Spleen (tissue), 11 donors: ENCODE results near the gene LARP4. TPM values are rescaled to one million over a fixed set of nuclear protein-coding genes. Genes with fewer than 3 reads are reported as not detected.

Experiments used
- DNase-seq: peaks from one replicate; pipeline ENCODE4 v3.0.0-alpha.2; 2020
- H3K27ac ChIP-seq, 8 donors: fragments of 200-600 bp; sonication (generic) in 7 of 8; 1 replicate in 4 of 8; 2 replicates in 4 of 8; pipeline versions ENCODE4 v1.5.0 to v1.8.0; 2016 to 2021; ENCODE audit warnings: inconsistent platforms in 4 of 8, mild to moderate bottlenecking in 4 of 8, moderate library complexity in 1 of 8
- H3K27me3 ChIP-seq, 7 donors: fragments of 200-600 bp; sonication (generic) in 6 of 7; replicated peaks in 1 of 7; 1 replicate in 4 of 7; 2 replicates in 3 of 7; pipeline versions ENCODE4 v1.5.0 to v1.8.0; 2016 to 2021; ENCODE audit warnings: inconsistent platforms in 3 of 7, mild to moderate bottlenecking in 1 of 7
- H3K36me3 ChIP-seq, 6 donors: fragments of 200-600 bp; sonication (generic) in 5 of 6; 1 replicate in 4 of 6; 2 replicates in 2 of 6; pipeline versions ENCODE4 v1.5.0 to v1.8.0; 2016 to 2021; ENCODE audit warnings: inconsistent platforms in 2 of 6
- H3K4me1 ChIP-seq, 6 donors: fragments of 200-600 bp; sonication (generic) in 5 of 6; 1 replicate in 3 of 6; 2 replicates in 3 of 6; pipeline versions ENCODE4 v1.5.0 to v1.8.0; 2016 to 2021; ENCODE audit warnings: inconsistent platforms in 3 of 6
- H3K4me3 ChIP-seq, 8 donors: fragments of 200-600 bp; sonication (generic) in 7 of 8; 1 replicate in 4 of 8; 2 replicates in 4 of 8; pipeline versions ENCODE4 v1.5.0 to v1.8.0; 2016 to 2021; ENCODE audit warnings: inconsistent platforms in 4 of 8, mild to moderate bottlenecking in 4 of 8, moderate library complexity in 2 of 8
- H3K9me3 ChIP-seq, 8 donors: fragments of 200-600 bp; sonication (generic) in 7 of 8; 1 replicate in 4 of 8; 2 replicates in 4 of 8; pipeline versions ENCODE4 v1.5.0 to v1.8.0; 2016 to 2021; ENCODE audit warnings: inconsistent platforms in 4 of 8
- CTCF ChIP-seq, 11 experiments: fragments of 200-600 bp in 7 of 11; fragments of 450-650 bp in 4 of 11; sonication (generic) in 4 of 11; IDR thresholded peaks in 8 of 11; conservative IDR thresholded peaks in 3 of 11; 1 replicate in 7 of 11; 2 replicates in 4 of 11; pipeline versions ENCODE4 v1.4.0 to v1.8.0; 2016 to 2021; ENCODE audit warnings: antibody characterized with exemption in 11 of 11, inconsistent platforms in 4 of 11, mild to moderate bottlenecking in 1 of 11
- POLR2A ChIP-seq, 3 donors: fragments of 450-650 bp; IDR thresholded peaks; one replicate each; pipeline ENCODE4 v1.5.1; 2017; ENCODE audit warnings: antibody characterized with exemption in 3 of 3, mild to moderate bottlenecking in 1 of 3
- POLR2AphosphoS5 ChIP-seq, 3 donors: sonication (generic); formaldehyde crosslinking; IDR thresholded peaks; one replicate each; pipeline ENCODE4 v1.5.1; 2017; ENCODE audit warnings: antibody characterized with exemption in 3 of 3
- whole genome bisulfite sequencing, 5 donors: extraction: QIAGEN DNeasy Blood & Tissue Kit in 3 of 5; methylation state at CpG; one replicate each; pipeline versions ENCODE4 v1.1.5 to v1.1.7; 2013 to 2018; 5-methylcytosine and 5-hydroxymethylcytosine counted together
- intact Hi-C: fragments of 100-400 bp; cut with DNase I; formaldehyde crosslinking; loops from one replicate; pipeline ENCODE4 v1.15.0; 2023; ENCODE audit warnings: low total_unique reads
- polyA plus RNA-seq, 3 donors: library from polyadenylated mRNA; stranded (reverse); fragments of 200-250 nt; gene quantifications; one replicate each; pipeline ENCODE4 v1.2.1, GENCODE V29; 2013
- total RNA-seq, 7 donors: library from RNA; depleted of rRNA in 3 of 7; stranded (reverse); fragments of >200 nt in 3 of 7; fragmentation: NEBNext Ultra II Directional in 4 of 7; extraction: Animal tissue kit (Norgen Biotek cat#: 25700) in 4 of 7; gene quantifications; one replicate each; pipeline versions ENCODE4 v1.1.0 to v1.2.1, GENCODE V29; 2016 to 2021
- donor health status: healthy with polysubstance abuse.
- donor health status: DM: no; HTN: no; CAD: no; lungs with moderate emphysema.
- donor health status: DM: no; HTN: no; CAD: no.
- donor health status: Bipolar disorder and iron deficiency.
- donor health status: healthy.
- donor health status: DM: no; HTN: no; CAD: no.
- donor health status: DM: yes; HTN: yes; CAD: no.

The LARP4 gene
- total and polyA plus RNA-seq, 10 donors, result 4.7 to 55.8 (median 46.0) TPM

GRCh38 chr12:50353869-50354593 lies 46.7 kb upstream of the LARP4 start:
- 71 to 81% (median 73%) methylated on average over 3 of the region's 3 CpGs for WGBS, 5 donors
- no peak for DNase-seq
- Histone ChIP-seq H3K27me3 (no peaks in the 10 kb centered on the region), H3K4me3 (peak overlapping the region in 1 of 8 donors; percentile 2), H3K9me3 (no peaks in the 10 kb centered on the region), H3K4me1 (peaks cover 4 to 18% (median 10%) of the 10 kb centered on the region in 6 donors), H3K27ac (peak overlapping the region; percentile 21 to 79 (median 64)), H3K36me3 (no peaks in the 10 kb centered on the region)
- TF ChIP-seq POLR2A (IDR thresholded peaks at IDR 0.05) (no peak), POLR2AphosphoS5 (IDR thresholded peaks at IDR 0.05) (no peak), CTCF (IDR thresholded peaks at IDR 0.05 in 8 of 11, conservative IDR thresholded peaks at IDR 0.05 in 3 of 11) (no peak)
- intact Hi-C loops, result no loop called here

GRCh38 chr12:50354908-50355307 lies 45.8 kb upstream of the LARP4 start:
- Histone ChIP-seq H3K27me3 (no peaks in the 10 kb centered on the region), H3K36me3 (no peaks in the 10 kb centered on the region), H3K4me1 (peaks cover 4 to 18% (median 10%) of the 10 kb centered on the region in 6 donors), H3K4me3 (no peak overlapping the region), H3K9me3 (no peaks in the 10 kb centered on the region), H3K27ac (peak overlapping the region in 6 of 8 donors; percentile 21 to 79 (median 64))
- no peak for DNase-seq
- intact Hi-C loops, result no loop called here
- WGBS, 5 donors, result 64 to 88% (median 75%) methylated on average over 2 of the region's 2 CpGs
- TF ChIP-seq CTCF (IDR thresholded peaks at IDR 0.05 in 8 of 11, conservative IDR thresholded peaks at IDR 0.05 in 3 of 11) (no peak), POLR2AphosphoS5 (IDR thresholded peaks at IDR 0.05) (no peak), POLR2A (IDR thresholded peaks at IDR 0.05) (no peak)

GRCh38 chr12:50355365-50355764 lies 45.3 kb upstream of the LARP4 start:
- WGBS, 5 donors, result 93 to 98% (median 97%) methylated on average over 4 of the region's 4 CpGs
- H3K9me3 ChIP-seq, result no peaks in the 10 kb centered on the region
- peaks cover 4 to 18% (median 10%) of the 10 kb centered on the region in 6 donors for H3K4me1 ChIP-seq
- no peak overlapping the region for H3K27ac ChIP-seq
- intact Hi-C loops, result no loop called here
- no peaks in the 10 kb centered on the region for H3K36me3 ChIP-seq
- no peak for DNase-seq
- H3K4me3 ChIP-seq, result no peak overlapping the region
- H3K27me3 ChIP-seq, result no peaks in the 10 kb centered on the region
- TF ChIP-seq POLR2AphosphoS5 (IDR thresholded peaks at IDR 0.05) (no peak), POLR2A (IDR thresholded peaks at IDR 0.05) (no peak), CTCF (IDR thresholded peaks at IDR 0.05 in 8 of 11, conservative IDR thresholded peaks at IDR 0.05 in 3 of 11) (no peak)

- intact Hi-C loops, result no loop called here
- Histone ChIP-seq H3K27me3 (no peaks in the 10 kb centered on the region), H3K4me1 (no peaks in the 10 kb centered on the region), H3K9me3 (no peaks in the 10 kb centered on the region), H3K27ac (no peak overlapping the region), H3K36me3 (no peaks in the 10 kb centered on the region), H3K4me3 (no peak overlapping the region)
- TF ChIP-seq CTCF (IDR thresholded peaks at IDR 0.05 in 8 of 11, conservative IDR thresholded peaks at IDR 0.05 in 3 of 11), result no peak
- TF ChIP-seq POLR2A (IDR thresholded peaks at IDR 0.05), result no peak
- TF ChIP-seq POLR2AphosphoS5 (IDR thresholded peaks at IDR 0.05), result no peak
- WGBS, 5 donors, result 94 to 97% (median 96%) methylated on average over 4 of the region's 4 CpGs
- DNase-seq, result no peak
Measured at GRCh38 chr12:50362671-50363070, 38.0 kb upstream of the LARP4 start.
